Measurements from ENCODE around the gene ABLIM1. TPM values are rescaled to one million over a fixed set of nuclear protein-coding genes. Genes with fewer than 3 reads are reported as not detected.

The ABLIM1 gene
- polyA plus RNA-seq, 1 donor from 2014 or later: 10.1 TPM

GRCh38 chr10:114479836-114480235, 178.2 kb downstream of the ABLIM1 start:
- H3K27ac ChIP-seq (ENCODE audit: low read length): no peak overlapping the region
- no peak overlapping the region for H3K4me3 ChIP-seq (ENCODE audit: low read length)
- H3K9me3 ChIP-seq (ENCODE audit: low read length): no peaks in the 10 kb centered on the region
- H4K20me1 ChIP-seq (ENCODE audit: insufficient read depth): no peaks in the 10 kb centered on the region
- peak; percentile 27 for TF ChIP-seq POLR2AphosphoS5 (IDR thresholded peaks at IDR 0.05)
- TF ChIP-seq, protein P1, sequence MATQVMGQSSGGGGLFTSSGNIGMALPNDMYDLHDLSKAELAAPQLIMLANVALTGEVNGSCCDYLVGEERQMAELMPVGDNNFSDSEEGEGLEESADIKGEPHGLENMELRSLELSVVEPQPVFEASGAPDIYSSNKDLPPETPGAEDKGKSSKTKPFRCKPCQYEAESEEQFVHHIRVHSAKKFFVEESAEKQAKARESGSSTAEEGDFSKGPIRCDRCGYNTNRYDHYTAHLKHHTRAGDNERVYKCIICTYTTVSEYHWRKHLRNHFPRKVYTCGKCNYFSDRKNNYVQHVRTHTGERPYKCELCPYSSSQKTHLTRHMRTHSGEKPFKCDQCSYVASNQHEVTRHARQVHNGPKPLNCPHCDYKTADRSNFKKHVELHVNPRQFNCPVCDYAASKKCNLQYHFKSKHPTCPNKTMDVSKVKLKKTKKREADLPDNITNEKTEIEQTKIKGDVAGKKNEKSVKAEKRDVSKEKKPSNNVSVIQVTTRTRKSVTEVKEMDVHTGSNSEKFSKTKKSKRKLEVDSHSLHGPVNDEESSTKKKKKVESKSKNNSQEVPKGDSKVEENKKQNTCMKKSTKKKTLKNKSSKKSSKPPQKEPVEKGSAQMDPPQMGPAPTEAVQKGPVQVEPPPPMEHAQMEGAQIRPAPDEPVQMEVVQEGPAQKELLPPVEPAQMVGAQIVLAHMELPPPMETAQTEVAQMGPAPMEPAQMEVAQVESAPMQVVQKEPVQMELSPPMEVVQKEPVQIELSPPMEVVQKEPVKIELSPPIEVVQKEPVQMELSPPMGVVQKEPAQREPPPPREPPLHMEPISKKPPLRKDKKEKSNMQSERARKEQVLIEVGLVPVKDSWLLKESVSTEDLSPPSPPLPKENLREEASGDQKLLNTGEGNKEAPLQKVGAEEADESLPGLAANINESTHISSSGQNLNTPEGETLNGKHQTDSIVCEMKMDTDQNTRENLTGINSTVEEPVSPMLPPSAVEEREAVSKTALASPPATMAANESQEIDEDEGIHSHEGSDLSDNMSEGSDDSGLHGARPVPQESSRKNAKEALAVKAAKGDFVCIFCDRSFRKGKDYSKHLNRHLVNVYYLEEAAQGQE (IDR thresholded peaks at IDR 0.05; ENCODE audit: borderline replicate concordance): no peak
- no peak for TF ChIP-seq CTCF (IDR thresholded peaks at IDR 0.05; ENCODE audit: poor library complexity, severe bottlenecking)
- peak; percentile 32 for TF ChIP-seq EP300 (conservative IDR thresholded peaks at IDR 0.05; ENCODE audit: poor library complexity, severe bottlenecking)
- no peak overlapping the region for H3K4me2 ChIP-seq (ENCODE audit: low read length)
- no peaks in the 10 kb centered on the region for H3K36me3 ChIP-seq (ENCODE audit: insufficient read depth, low read length)
- no peaks in the 10 kb centered on the region for H3K79me2 ChIP-seq (replicated peaks; ENCODE audit: insufficient read depth, low read length)
- H3K27me3 ChIP-seq (ENCODE audit: insufficient read depth, low read depth, low read length): no peaks in the 10 kb centered on the region
- no peaks in the 10 kb centered on the region for H3K9me2 ChIP-seq (ENCODE audit: insufficient read depth, low read length)
- H2AFZ ChIP-seq (ENCODE audit: low read depth, low read length): no peak overlapping the region
- no peaks in the 10 kb centered on the region for H3F3A ChIP-seq (ENCODE audit: insufficient read depth, low read length, poor library complexity, severe bottlenecking)
- no peak overlapping the region for H3K9ac ChIP-seq (ENCODE audit: low read length)

DNA sequence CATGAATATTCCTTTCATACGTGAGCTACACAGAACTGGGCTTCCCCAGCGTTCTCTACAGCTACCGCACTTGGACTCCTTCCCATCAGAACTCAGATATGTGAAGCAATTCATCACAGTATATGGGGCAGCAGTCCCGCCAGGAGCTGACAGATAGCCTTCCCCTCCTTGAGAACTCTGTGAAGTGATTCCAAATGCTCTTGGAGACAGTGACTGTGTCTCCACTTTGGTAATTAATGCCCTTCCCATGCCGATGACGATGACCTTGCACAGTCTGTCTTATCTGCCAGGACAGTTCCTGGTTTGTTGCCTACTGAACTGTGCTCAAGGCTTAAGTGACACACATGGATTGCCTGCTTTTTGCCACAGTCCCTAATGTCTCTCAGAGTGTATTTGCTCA, 178.8 kb downstream of the ABLIM1 start:
- TF ChIP-seq EP300 (conservative IDR thresholded peaks at IDR 0.05; ENCODE audit: poor library complexity, severe bottlenecking): no peak
- no peak for TF ChIP-seq CTCF (IDR thresholded peaks at IDR 0.05; ENCODE audit: poor library complexity, severe bottlenecking)
- no peak for TF ChIP-seq TAF1 (IDR thresholded peaks at IDR 0.05; ENCODE audit: low read depth)
- TF ChIP-seq MXI1 (conservative IDR thresholded peaks at IDR 0.05; ENCODE audit: poor library complexity, severe bottlenecking): no peak
- no peak for TF ChIP-seq POLR2AphosphoS5 (IDR thresholded peaks at IDR 0.05)
- TF ChIP-seq, protein P1 (IDR thresholded peaks at IDR 0.05; ENCODE audit: borderline replicate concordance): no peak
- TF ChIP-seq SMC3 (conservative IDR thresholded peaks at IDR 0.05; ENCODE audit: poor library complexity): no peak
- no peak for TF ChIP-seq EZH2 (IDR thresholded peaks at IDR 0.05; ENCODE audit: borderline replicate concordance, insufficient read depth, low read length, poor library complexity, severe bottlenecking)
- TF ChIP-seq RAD21 (conservative IDR thresholded peaks at IDR 0.05): no peak
- no peak overlapping the region for H3K27ac ChIP-seq (ENCODE audit: low read length)

More for the DNA sequence above, 178.8 kb downstream of the ABLIM1 start:
- no peak overlapping the region for H3K4me2 ChIP-seq (ENCODE audit: low read length)
- H4K20me1 ChIP-seq (ENCODE audit: insufficient read depth): no peaks in the 10 kb centered on the region
- no peaks in the 10 kb centered on the region for H3K9me3 ChIP-seq (ENCODE audit: low read length)
- H3K4me3 ChIP-seq (ENCODE audit: low read length): no peak overlapping the region
- no peaks in the 10 kb centered on the region for H3F3A ChIP-seq (ENCODE audit: insufficient read depth, low read length, poor library complexity, severe bottlenecking)
- H3K79me2 ChIP-seq (replicated peaks; ENCODE audit: insufficient read depth, low read length): no peaks in the 10 kb centered on the region
- H3K9me2 ChIP-seq (ENCODE audit: insufficient read depth, low read length): no peaks in the 10 kb centered on the region
- H3K27me3 ChIP-seq (ENCODE audit: insufficient read depth, low read depth, low read length): no peaks in the 10 kb centered on the region
- no peak overlapping the region for H3K9ac ChIP-seq (ENCODE audit: low read length)
- H2AFZ ChIP-seq (ENCODE audit: low read depth, low read length): no peak overlapping the region
- no peaks in the 10 kb centered on the region for H3K36me3 ChIP-seq (ENCODE audit: insufficient read depth, low read length)
